ENCODE data around the gene MRPL42. TPM values are rescaled to one million over a fixed set of nuclear protein-coding genes. Genes with fewer than 3 reads are reported as not detected.

MRPL42 gene
- total RNA-seq, result 10 to 100 TPM; 40.3 to 58.3 TPM

GRCh38 chr12:93467351-93468007 is at the start of gene MRPL42:
MRPL42 (plus strand) TSS chr12:93467514; CDS start chr12:93469286, 1,772 bp downstream.

DNA sequence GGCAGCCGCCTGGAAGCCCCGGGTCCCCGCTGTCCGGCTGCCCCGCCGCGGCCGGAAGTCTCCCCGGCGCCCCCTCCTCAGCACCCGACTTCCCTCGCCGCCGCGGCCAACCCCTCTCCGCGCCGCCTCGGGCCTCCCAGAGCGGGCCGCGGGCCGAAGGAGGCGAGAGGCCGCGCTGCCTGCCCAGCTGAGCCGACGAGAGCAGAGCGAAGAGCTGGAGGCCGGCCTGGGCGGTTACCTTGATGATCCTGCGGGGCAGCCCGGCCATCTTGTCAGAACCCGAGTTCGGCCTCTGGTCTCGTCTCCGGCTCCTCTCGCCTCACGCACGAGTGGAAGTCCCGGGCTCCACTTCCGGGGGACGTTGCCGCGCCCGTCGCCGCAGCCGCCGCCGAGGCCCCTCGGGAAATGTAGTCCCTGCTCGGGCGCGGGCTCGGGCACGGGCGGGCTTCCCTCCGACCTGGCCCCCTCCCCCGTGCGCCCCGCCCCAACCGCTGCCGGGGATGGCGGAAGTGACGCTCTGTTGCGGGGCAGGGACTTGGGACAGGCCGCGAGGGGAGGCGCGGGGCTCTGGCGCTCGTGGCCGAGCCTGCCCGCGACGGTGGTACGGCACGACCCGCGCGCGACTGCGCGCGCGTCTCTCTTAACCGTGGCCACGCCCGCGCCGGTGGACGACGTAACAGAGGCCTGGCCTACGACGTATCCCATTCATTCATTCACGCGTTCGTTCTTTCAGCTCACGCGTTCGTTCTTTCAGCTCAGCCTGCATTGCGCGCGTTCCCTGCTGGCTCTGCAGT is 25.5 kb upstream of the MRPL42 start, which contains the start of gene UBE2N:
TSS of gene UBE2N (minus strand) at position 331 of the 794 bp plus-strand sequence. CDS start at position 268, 63 bp downstream.

Small RNA genes lying within 50 kb of the gene (small RNA-seq; reads per million reads assigned to genes)
- gene RF00019, result 0 reads per million in 2 donors

Other genes starting within 250 kb of the MRPL42 start
- 10 to 100 TPM; 40.6 to 54.6 TPM for gene NUDT4, start 89.6 kb upstream of the MRPL42 start, total RNA-seq
- 100 to 1,000 TPM in 1 of 2 donors, 10 to 100 TPM in 1; 75.4 to 165 TPM for gene UBE2N, start 25.6 kb upstream of the MRPL42 start, total RNA-seq
- 10 to 100 TPM; 26.3 to 26.5 TPM for gene SOCS2, start 105.2 kb downstream of the MRPL42 start, total RNA-seq
- gene CRADD, start 209.9 kb downstream of the MRPL42 start, total RNA-seq, result 10 to 100 TPM; 11.7 to 12.4 TPM

Measured in melanocyte of skin (primary cell).